Stimulated activated CD8-positive, alpha-beta memory T cell treated with anti-CD3 and anti-CD28 coated beads, Interleukin-15, amount 100 ng/mL, for 1 hour (primary cell): ENCODE measurements around the gene SIRT6.
"Not testable (repeated sequence)": the region's sequence is repeated elsewhere in the genome, so short reads cannot be mapped to it uniquely, and the experiment has no call there.

Experiments used
- DNase-seq: peaks from one replicate; pipeline ENCODE4 v3.0.0-alpha.2; 2020; ENCODE audit warnings: low read depth

Gene SIRT6

GRCh38 chr19:4199699-4200293 is 17.4 kb upstream of the SIRT6 start:
- no peak for DNase-seq

GRCh38 chr19:4198467-4199126 is 16.2 kb upstream of the SIRT6 start:
- no peak for DNase-seq

GRCh38 chr19:4197625-4198466 is 15.5 kb upstream of the SIRT6 start:
- no peak for DNase-seq

GRCh38 chr19:4197228-4197624 is 14.9 kb upstream of the SIRT6 start:
- no peak for DNase-seq

- DNase-seq = no peak
These were observed 14.3 kb upstream of the SIRT6 start for GRCh38 chr19:4196587-4197148.

- DNase-seq = no peak
These were observed 13.6 kb upstream of the SIRT6 start for GRCh38 chr19:4196009-4196408.

GRCh38 chr19:4194353-4194752 is 12.0 kb upstream of the SIRT6 start:
- DNase-seq = no peak

- not testable (repeated sequence) for DNase-seq
These were observed 10.2 kb upstream of the SIRT6 start for GRCh38 chr19:4192537-4192936.

GRCh38 chr19:4189641-4190040 is 7.3 kb upstream of the SIRT6 start:
- no peak for DNase-seq

- DNase-seq = no peak
These were observed 5.2 kb upstream of the SIRT6 start for GRCh38 chr19:4187313-4188122.

GRCh38 chr19:4186087-4186993 is 4.0 kb upstream of the SIRT6 start:
- peak; percentile 78 for DNase-seq

GRCh38 chr19:4185413-4186086 is 3.2 kb upstream of the SIRT6 start:
- DNase-seq = no peak

GRCh38 chr19:4184718-4185352 is 2.5 kb upstream of the SIRT6 start:
- DNase-seq = no peak

- DNase-seq = no peak
These were observed 1.8 kb upstream of the SIRT6 start for GRCh38 chr19:4183967-4184717.

GRCh38 chr19:4181053-4181508 is 1.3 kb downstream of the SIRT6 start:
- no peak for DNase-seq

GRCh38 chr19:4178990-4179389 is 3.4 kb downstream of the SIRT6 start:
- DNase-seq = no peak

GRCh38 chr19:4177146-4177545 is 5.2 kb downstream of the SIRT6 start:
- DNase-seq = no peak

- DNase-seq = no peak
These were observed 6.8 kb downstream of the SIRT6 start for GRCh38 chr19:4175669-4175931.
